OCI-LY7 (cell line): ENCODE measurements around the gene RPGRIP1L.
"Not testable (repeated sequence)": the region's sequence is repeated elsewhere in the genome, so short reads cannot be mapped to it uniquely, and the experiment has no call there.

ENCODE experiments used
- CTCF ChIP-seq: fragments of 200-600 bp; sonication (generic); conservative IDR thresholded peaks from 2 replicates; pipeline ENCODE4 v1.5.1; 2014; ENCODE audit warnings: mild to moderate bottlenecking, antibody characterized with exemption, low read length, moderate library complexity, mixed read lengths
- EZH2phosphoT487 ChIP-seq: fragments of 200-600 bp; sonication (generic); IDR thresholded peaks from 2 replicates; pipeline ENCODE4 v1.6.1; 2018; ENCODE audit warnings: low read depth, borderline replicate concordance, mild to moderate bottlenecking, mixed run types, antibody characterized with exemption, low read length, moderate library complexity, mixed read lengths

GRCh38 chr16:53685334-53685733, 18.3 kb downstream of the RPGRIP1L start:
- TF ChIP-seq CTCF, EZH2phosphoT487: not testable (repeated sequence)
